Stimulated activated CD4-positive, alpha-beta T cell treated with anti-CD3 and anti-CD28 coated beads, TNF-alpha, amount 100 ng/mL, for 1 hour (primary cell): Measurements from ENCODE around the gene TNPO3.

ENCODE experiments used
- DNase-seq, 3 donors: peaks; one replicate each; pipeline ENCODE4 v3.0.0-alpha.2; 2020; ENCODE audit warnings: low read depth in 3 of 3, low spot score in 1 of 3

Gene TNPO3

GRCh38 chr7:128940494-128941322, 114.2 kb downstream of the TNPO3 start:
- DNase-seq: no peak

GRCh38 chr7:128939861-128940410, 115.0 kb downstream of the TNPO3 start:
- DNase-seq: no peak

GRCh38 chr7:128939075-128939860, 115.6 kb downstream of the TNPO3 start:
- no peak for DNase-seq

- no peak for DNase-seq
These were observed 116.3 kb downstream of the TNPO3 start for GRCh38 chr7:128938544-128939074.

- DNase-seq: no peak
These were observed 117.0 kb downstream of the TNPO3 start, which contains the start of gene IRF5 for GRCh38 chr7:128937647-128938543. IRF5 (plus strand) TSS chr7:128937927; CDS start chr7:128942082, 4,155 bp downstream.

- DNase-seq: no peak
These were observed 117.7 kb downstream of the TNPO3 start for GRCh38 chr7:128937271-128937646.

- DNase-seq: no peak
These were observed 118.1 kb downstream of the TNPO3 start for GRCh38 chr7:128936798-128937197.

- DNase-seq: no peak
These were observed 119.6 kb downstream of the TNPO3 start for GRCh38 chr7:128935342-128935730.

GRCh38 chr7:128934361-128935341, 120.3 kb downstream of the TNPO3 start:
- DNase-seq: no peak

- no peak for DNase-seq
These were observed 121.6 kb downstream of the TNPO3 start for GRCh38 chr7:128933180-128933891.

- DNase-seq: no peak
These were observed 122.1 kb downstream of the TNPO3 start for GRCh38 chr7:128932862-128933179.

- no peak for DNase-seq
These were observed 122.7 kb downstream of the TNPO3 start for GRCh38 chr7:128931965-128932861.

GRCh38 chr7:128931190-128931798, 123.6 kb downstream of the TNPO3 start:
- DNase-seq: no peak

GRCh38 chr7:128928882-128929788, 125.8 kb downstream of the TNPO3 start:
- DNase-seq: no peak

GRCh38 chr7:128928159-128928813, 126.6 kb downstream of the TNPO3 start:
- DNase-seq: no peak
